Central memory CD8-positive, alpha-beta T cell (primary cell): Measurements from ENCODE around the gene FAH.

ENCODE experiments used
- ATAC-seq: fragments of 150-1000 bp; cut with Tn5 transposase; replicated peaks from 2 replicates; pipeline ENCODE4 v1.10.0; 2022; ENCODE audit warnings: mild to moderate bottlenecking, moderate FRiP score, moderate number of reproducible peaks; ENCODE audit not compliant: poor library complexity, severe bottlenecking; ENCODE audit errors: extremely low read depth
- DNase-seq, 2 donors: peaks; one replicate each; pipeline ENCODE4 v3.0.0; 2021; ENCODE audit warnings: low spot score in 2 of 2
- H3K27ac Mint-ChIP-seq: one replicate; pipeline ENCODE4 v1.8.0; 2022; ENCODE audit warnings: low read depth, mild to moderate bottlenecking, moderate library complexity, mixed read lengths
- H3K27me3 Mint-ChIP-seq: one replicate; pipeline ENCODE4 v1.8.0; 2022; ENCODE audit warnings: mixed read lengths
- H3K36me3 Mint-ChIP-seq: one replicate; pipeline ENCODE4 v1.8.0; 2022; ENCODE audit warnings: mild to moderate bottlenecking, moderate library complexity, mixed read lengths; ENCODE audit not compliant: insufficient read depth
- H3K4me1 Mint-ChIP-seq: one replicate; pipeline ENCODE4 v1.8.0; 2022; ENCODE audit warnings: mixed read lengths
- H3K4me3 Mint-ChIP-seq: one replicate; pipeline ENCODE4 v1.8.0; 2022; ENCODE audit warnings: mild to moderate bottlenecking, moderate library complexity, mixed read lengths
- H3K9me3 Mint-ChIP-seq: one replicate; pipeline ENCODE4 v1.8.0; 2022; ENCODE audit warnings: mixed read lengths

The FAH gene

DNA sequence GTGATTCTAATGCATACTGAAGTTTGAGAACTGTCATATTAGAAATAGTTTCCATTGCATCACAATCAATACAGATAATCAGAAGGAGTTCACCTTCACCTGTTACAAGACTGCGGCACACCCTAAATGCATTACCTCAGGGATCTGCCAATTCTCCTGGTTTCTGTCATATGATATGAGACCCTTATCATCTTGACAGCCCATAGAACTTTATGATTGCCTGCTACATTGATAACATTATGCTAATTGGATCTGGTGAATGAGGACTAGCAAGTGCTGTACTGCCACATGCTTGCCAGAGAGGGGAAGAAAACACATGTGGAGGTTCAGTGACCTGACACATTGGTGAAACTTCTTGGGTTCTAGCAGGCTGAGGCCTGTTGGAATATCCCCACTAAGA is 41.4 kb downstream of the FAH start:
- H3K27me3 Mint-ChIP-seq = peaks cover 28% of the 10 kb centered on the region
- ATAC-seq = no peak

DNA sequence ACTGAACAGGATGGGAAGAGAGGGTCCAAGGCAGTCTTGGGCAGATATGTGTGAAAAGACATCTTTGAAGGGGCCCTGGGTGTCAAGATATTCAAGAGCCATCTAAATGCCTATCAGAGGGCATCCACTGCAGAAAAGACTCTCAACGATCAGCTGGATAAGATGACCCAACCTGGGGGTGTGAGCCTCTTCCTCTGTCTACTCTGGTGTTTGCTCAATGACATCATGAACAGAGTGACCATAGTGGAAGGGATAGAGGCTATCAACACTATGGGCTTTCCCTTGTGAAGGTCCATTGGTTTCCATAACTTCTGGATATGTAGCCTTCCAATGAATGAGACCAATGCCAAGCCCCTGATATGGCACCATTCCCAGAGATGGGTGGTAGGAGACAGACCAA is 42.1 kb downstream of the FAH start:
- Mint-ChIP-seq H3K27me3 (peaks cover 35% of the 10 kb centered on the region), H3K9me3 (no peaks in the 10 kb centered on the region), H3K27ac (no peak overlapping the region), H3K36me3 (no peaks in the 10 kb centered on the region), H3K4me3 (no peak overlapping the region), H3K4me1 (no peaks in the 10 kb centered on the region)
- ATAC-seq = no peak
- no peak for DNase-seq

More for the DNA sequence above, 41.4 kb downstream of the FAH start:
- Mint-ChIP-seq H3K4me3 (no peak overlapping the region), H3K9me3 (no peaks in the 10 kb centered on the region), H3K36me3 (no peaks in the 10 kb centered on the region), H3K4me1 (no peaks in the 10 kb centered on the region), H3K27ac (no peak overlapping the region)
- DNase-seq = no peak

DNA sequence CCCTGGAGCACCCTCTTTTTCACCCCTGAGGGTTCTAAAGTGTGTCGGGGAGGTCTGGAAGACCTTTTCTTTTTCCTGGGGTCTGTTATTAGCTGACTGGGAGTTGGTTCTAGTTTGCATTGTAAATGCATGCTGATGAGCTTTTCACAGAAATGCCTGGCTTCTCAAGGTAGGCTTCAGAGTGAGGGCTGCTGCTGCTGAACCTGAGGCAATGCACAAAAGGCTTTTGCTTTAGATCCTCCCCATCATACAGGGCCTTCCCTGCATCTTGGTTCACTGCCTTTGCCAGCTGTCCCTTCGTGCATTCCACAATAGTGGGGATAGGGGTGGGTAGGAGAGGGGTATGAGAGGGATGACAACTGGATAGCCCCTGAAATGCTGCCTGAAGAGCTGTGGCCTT is 46.6 kb downstream of the FAH start:
- no peaks in the 10 kb centered on the region for H3K4me1 Mint-ChIP-seq
- no peaks in the 10 kb centered on the region for H3K36me3 Mint-ChIP-seq
- no peaks in the 10 kb centered on the region for H3K9me3 Mint-ChIP-seq
- no peak for ATAC-seq
- DNase-seq = no peak
- H3K27me3 Mint-ChIP-seq = peaks cover 49% of the 10 kb centered on the region
- no peak overlapping the region for H3K27ac Mint-ChIP-seq
- H3K4me3 Mint-ChIP-seq = no peak overlapping the region

DNA sequence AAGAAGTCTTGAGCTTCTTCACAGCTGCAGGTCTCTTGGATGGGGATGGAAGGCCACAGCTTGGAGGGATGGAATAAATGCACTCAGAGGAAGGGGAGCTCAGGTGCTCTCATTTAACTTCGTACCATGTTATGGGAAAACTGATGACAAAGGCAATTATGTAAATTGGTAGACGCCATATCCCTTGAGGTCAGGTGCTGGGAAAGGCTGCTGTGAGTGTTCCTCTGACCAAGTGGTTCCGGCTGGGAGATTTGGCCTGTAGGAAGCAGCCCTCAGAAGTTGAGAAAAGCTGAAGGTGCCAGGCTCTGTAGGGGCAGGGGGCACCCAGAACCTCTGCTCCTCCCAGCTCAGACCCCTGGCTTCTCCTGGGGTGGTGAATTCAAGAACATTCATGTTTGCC is 47.1 kb downstream of the FAH start:
- DNase-seq (no peak), ATAC-seq (no peak)
- no peaks in the 10 kb centered on the region for H3K9me3 Mint-ChIP-seq
- H3K4me3 Mint-ChIP-seq = no peak overlapping the region
- peaks cover 48% of the 10 kb centered on the region for H3K27me3 Mint-ChIP-seq
- no peaks in the 10 kb centered on the region for H3K36me3 Mint-ChIP-seq
- H3K27ac Mint-ChIP-seq = no peak overlapping the region
- H3K4me1 Mint-ChIP-seq = no peaks in the 10 kb centered on the region

DNA sequence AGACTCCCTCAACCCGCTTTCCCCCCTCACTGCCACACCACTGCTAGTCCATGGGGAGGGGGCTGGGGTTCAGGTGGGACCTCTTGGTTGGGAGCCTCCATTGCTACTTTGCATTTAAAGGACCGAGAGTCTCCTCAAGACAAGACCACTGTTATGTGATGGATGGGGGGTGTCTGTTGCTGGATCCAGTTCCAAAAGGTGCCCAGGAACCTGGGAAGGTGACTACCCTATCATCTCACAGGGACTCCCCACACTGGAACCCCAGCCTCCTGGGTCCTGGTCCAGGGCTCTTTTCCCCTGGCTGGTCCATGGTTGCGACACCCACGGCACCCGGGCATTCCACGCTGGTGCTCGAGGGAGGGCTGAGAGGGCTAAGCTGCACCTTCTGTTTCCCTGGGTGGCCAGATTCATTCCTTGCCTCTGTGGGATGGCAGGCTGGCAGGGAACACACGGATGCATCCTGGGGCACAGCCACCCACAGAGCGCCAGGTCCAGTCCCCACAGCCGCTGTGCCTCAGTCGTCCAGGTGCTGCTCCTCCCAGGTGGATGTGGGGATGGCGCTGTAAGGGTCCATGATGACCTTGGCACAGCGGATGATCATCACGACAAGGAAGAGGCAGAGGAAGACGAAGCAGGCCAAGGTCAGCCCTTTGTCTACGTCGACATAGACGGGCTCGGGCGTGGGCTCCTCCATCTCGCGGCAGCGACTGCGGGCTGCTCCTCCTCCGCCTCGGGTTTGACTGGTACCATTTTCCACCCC is 48.6 kb downstream of the FAH start:
- no peaks in the 10 kb centered on the region for H3K9me3 Mint-ChIP-seq
- ATAC-seq = no peak
- no peaks in the 10 kb centered on the region for H3K36me3 Mint-ChIP-seq

DNA sequence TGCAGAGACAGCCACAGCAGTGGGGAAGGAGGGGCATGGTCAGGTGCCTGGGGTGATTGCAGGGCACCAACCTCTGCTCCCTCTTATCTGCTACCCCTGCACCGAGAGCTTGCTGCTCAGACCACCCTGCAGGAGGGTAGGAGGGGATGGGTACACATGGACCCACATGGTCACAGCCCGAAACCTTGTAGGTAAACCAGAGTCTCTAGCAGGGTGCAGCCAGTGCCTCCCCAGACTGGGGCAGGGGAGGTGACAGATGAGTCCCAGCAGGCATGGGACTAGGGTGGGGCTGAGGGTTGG is 49.2 kb downstream of the FAH start:
- Mint-ChIP-seq H3K27me3 (peaks cover 66% of the 10 kb centered on the region), H3K9me3 (no peaks in the 10 kb centered on the region), H3K36me3 (no peaks in the 10 kb centered on the region), H3K4me3 (no peak overlapping the region), H3K27ac (no peak overlapping the region), H3K4me1 (no peaks in the 10 kb centered on the region)
- no peak for DNase-seq
- no peak for ATAC-seq

More for the DNA sequence above, 48.6 kb downstream of the FAH start:
- no peak overlapping the region for H3K4me3 Mint-ChIP-seq
- no peaks in the 10 kb centered on the region for H3K4me1 Mint-ChIP-seq
- H3K27ac Mint-ChIP-seq = no peak overlapping the region
- H3K27me3 Mint-ChIP-seq = peaks cover 61% of the 10 kb centered on the region
- DNase-seq = no peak

DNA sequence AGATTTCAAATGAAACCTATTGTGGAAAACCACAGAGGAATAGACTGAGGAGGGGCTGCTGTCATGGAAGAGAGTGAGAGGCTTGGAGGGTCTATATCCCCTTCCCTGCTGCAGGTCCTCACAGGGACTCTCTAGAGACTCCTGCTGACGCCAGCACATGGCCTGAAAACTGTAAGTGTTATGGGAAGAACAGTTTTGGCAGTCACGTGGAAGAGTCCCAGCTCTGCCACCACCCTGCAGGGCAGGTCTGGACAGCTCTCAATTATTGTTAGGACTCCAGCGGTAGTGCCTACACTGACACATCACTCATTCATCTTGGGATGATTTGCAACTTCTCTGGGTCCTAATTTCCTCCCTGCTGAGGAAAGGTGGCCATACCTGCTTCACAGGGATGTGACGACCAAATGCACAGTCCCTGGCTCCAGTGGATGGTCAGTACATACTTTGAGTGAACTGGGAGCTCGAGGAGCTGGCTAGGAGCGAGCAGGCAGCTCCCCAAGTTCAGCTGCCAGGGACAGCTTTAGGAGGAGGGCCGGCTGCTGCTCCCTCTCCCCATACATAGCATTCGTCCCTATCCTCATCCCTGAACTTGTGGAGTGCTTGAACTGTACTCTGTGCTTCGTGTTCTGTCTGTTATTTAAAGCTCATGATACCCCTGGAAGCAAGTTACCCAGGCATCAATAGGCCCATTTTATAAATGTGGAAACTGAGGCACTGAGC is 50.0 kb downstream of the FAH start:
- Mint-ChIP-seq H3K36me3 (no peaks in the 10 kb centered on the region), H3K4me1 (no peaks in the 10 kb centered on the region), H3K4me3 (no peak overlapping the region), H3K9me3 (no peaks in the 10 kb centered on the region), H3K27ac (no peak overlapping the region), H3K27me3 (peaks cover 68% of the 10 kb centered on the region)
- DNase-seq = no peak
- no peak for ATAC-seq

DNA sequence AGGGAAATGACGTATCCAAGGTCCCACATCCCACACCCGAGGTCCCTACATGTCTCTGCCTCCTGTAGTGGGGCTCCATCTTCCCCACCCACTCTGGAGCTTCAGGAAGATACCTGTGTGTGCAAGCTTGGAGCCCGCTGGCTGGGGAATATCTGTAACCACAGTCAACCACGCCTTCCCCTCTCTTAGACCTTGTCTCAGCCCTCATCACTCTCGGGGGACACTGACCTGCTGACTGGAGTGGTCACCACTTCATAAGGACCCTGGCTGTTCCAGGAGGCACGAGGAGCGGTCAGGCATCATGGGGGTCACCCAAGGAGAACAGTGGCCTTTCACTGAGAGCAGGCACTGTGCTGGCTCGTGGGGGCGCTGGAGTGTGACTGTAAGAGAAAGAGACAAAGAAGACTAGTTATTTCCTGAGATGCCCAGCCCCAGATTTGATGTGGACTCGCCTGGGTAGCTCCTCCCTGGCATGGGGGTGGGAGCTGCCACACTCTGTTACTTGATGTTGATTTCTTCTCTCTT is 50.6 kb downstream of the FAH start:
- no peaks in the 10 kb centered on the region for H3K36me3 Mint-ChIP-seq
- H3K27me3 Mint-ChIP-seq = peaks cover 68% of the 10 kb centered on the region
- DNase-seq (no peak), ATAC-seq (no peak)
- no peak overlapping the region for H3K27ac Mint-ChIP-seq
- H3K4me1 Mint-ChIP-seq = no peaks in the 10 kb centered on the region
- H3K9me3 Mint-ChIP-seq = no peaks in the 10 kb centered on the region
- H3K4me3 Mint-ChIP-seq = no peak overlapping the region

DNA sequence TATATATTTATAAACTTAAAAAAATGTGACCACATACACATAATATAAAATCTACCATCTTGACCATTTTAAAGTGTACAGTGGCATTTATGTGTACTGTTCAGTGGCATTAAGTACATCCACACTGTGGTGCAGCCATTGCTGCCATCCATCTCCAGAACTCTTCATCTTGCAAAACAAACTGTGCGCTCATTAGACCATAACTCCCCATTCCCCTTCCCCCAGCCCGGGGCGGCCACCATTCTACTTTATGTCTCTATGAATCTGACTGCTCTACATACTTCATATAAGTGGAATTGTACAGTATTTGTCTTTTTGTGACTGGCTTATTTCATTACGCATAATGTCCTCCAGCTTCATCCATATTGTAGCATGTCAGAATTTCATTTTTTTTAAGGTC is 51.4 kb downstream of the FAH start:
- Mint-ChIP-seq H3K27me3 (peaks cover 66% of the 10 kb centered on the region), H3K27ac (no peak overlapping the region), H3K9me3 (no peaks in the 10 kb centered on the region)

DNA sequence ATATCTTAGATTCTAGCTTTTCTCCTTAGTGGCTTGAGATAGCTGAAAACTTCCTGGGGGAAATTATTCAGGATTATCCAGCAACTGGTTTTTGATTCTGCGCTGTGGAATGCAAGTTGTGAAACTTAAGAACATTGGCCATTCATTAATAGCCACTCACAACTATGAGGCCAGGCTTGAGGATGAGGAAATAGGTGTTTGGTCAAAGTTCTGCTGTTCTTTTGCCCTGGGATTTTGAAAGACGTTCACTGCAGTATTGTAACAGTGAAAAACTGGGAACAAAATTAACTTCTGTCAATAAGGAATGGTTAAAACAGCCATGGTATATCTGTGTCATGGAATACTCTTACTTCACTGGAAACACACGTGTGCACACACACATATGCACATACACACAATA is 55.1 kb downstream of the FAH start:
- H3K9me3 Mint-ChIP-seq = no peaks in the 10 kb centered on the region
- H3K27me3 Mint-ChIP-seq = peaks cover 72% of the 10 kb centered on the region
- H3K4me3 Mint-ChIP-seq = no peak overlapping the region
- H3K27ac Mint-ChIP-seq = no peak overlapping the region
- H3K36me3 Mint-ChIP-seq = no peaks in the 10 kb centered on the region
- no peak for ATAC-seq
- no peaks in the 10 kb centered on the region for H3K4me1 Mint-ChIP-seq
- no peak for DNase-seq

More for the DNA sequence above, 51.4 kb downstream of the FAH start:
- Mint-ChIP-seq H3K36me3 (no peaks in the 10 kb centered on the region), H3K4me3 (no peak overlapping the region), H3K4me1 (no peaks in the 10 kb centered on the region)
- DNase-seq (no peak), ATAC-seq (no peak)

DNA sequence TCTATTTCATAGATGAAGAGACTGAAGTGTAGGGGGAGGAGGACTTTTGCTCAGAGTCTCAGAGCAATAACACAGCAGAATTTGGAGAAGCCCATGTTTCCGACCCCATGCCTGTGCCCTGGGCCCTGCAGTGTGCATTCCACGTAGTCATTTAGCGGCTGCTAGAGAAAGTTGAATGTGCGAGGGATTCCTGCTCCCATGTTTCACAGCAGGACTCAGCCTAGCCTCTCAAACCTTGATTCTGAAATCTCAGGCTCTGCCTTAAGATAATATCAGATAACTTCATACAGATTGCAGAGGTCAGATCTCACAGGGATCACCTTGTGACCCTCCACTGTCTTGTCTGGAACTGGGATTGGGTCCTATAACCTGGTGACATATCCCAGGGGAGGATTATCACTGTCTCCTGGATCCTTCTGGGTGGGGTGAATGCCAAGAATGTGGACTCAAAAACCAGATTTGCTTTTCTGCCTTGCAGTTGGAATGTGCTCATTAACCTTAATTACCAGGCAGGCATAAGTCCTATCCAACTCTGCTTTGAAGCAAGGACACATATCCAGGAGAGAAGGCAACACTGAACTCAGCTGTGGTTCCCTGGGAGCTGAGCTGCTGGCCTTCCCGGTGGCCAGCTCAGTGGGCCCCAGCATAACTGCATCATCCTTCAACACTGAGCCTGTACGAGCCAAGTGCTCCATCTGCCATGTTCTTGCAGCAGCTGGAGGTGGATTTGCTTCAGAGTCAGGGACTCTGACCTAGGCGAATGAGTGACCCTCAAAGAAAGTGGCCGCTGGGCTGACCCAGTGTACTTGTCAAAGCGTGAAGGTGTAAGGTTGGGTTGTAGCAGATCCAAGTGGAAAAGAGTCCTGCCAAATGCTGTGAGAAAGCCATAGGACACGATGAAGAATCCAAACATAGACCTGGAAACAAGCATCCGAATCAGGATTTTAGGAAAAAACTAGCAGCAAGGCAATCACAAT is 56.2 kb downstream of the FAH start:
- peaks cover 79% of the 10 kb centered on the region for H3K27me3 Mint-ChIP-seq
- no peak overlapping the region for H3K4me3 Mint-ChIP-seq
- DNase-seq (no peak), ATAC-seq (no peak)
- no peaks in the 10 kb centered on the region for H3K36me3 Mint-ChIP-seq
- no peaks in the 10 kb centered on the region for H3K4me1 Mint-ChIP-seq
- H3K9me3 Mint-ChIP-seq = no peaks in the 10 kb centered on the region
- H3K27ac Mint-ChIP-seq = no peak overlapping the region
